Dermis lymphatic vessel endothelial cell (primary cell): ENCODE results near the gene EPHB2. TPM values are rescaled to one million over a fixed set of nuclear protein-coding genes. Genes with fewer than 3 reads are reported as not detected.

Source experiments
- total RNA-seq: library from RNA; depleted of rRNA; stranded (reverse); fragments of >200 nt; gene quantifications from 2 replicates; pipeline ENCODE4 v1.2.1, GENCODE V29; 2014

Gene EPHB2
- 17.6 and 21.2 TPM in 2 replicates for total RNA-seq

DNA sequence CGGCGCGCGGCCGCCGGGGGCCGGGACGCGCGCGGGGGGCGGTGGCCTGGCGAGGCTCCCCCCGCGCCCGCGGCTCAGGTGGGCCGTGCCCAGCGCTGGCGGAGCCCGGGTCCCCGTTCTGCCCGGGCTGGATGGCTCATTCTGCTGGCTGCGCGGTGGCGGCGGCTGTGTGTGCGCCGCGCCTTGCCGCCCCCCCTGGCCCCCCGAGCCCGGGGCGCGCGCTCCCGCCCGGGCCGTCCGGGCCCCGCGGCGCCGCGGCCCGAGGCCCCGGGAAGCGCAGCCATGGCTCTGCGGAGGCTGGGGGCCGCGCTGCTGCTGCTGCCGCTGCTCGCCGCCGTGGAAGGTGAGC lies at the start of gene EPHB2:
Gene EPHB2 (plus strand): TSS at position 139 of the 349 bp plus-strand sequence. CDS start 144 bp downstream, at position 283.

Other genes starting within 250 kb of the EPHB2 start
- gene EPHA8, start 147.3 kb upstream of the EPHB2 start, total RNA-seq: not detected in 2 replicates
- gene C1QA, start 74.2 kb upstream of the EPHB2 start, total RNA-seq: not detected in 2 replicates
- not detected in 2 replicates for gene C1QC, start 67.2 kb upstream of the EPHB2 start, total RNA-seq
- not detected in 2 replicates for gene C1QB, start 57.6 kb upstream of the EPHB2 start, total RNA-seq